Measurements from ENCODE around the gene BIK. TPM values are rescaled to one million over a fixed set of nuclear protein-coding genes. Genes with fewer than 3 reads are reported as not detected.

Gene BIK
- total and polyA plus RNA-seq, 2 donors (not counting 1 experiment from before 2014, with no cell fraction given): not detected

GRCh38 chr22:43128928-43129424, 18.4 kb downstream of the BIK start:
- Histone ChIP-seq H3K27me3 (ENCODE audit: control insufficient read depth, insufficient read depth, low read length) (no peaks in the 10 kb centered on the region), H3K4me2 (ENCODE audit: extremely low read depth, insufficient read depth, low read length) (no peak overlapping the region), H3K27ac (ENCODE audit: insufficient read depth, low read length) (no peak overlapping the region), H3K4me3 (replicated peaks in 1 of 4; ENCODE audit: control extremely low read depth in 1 of 4, insufficient read depth in 1 of 4, low read depth in 3 of 4, low read length in 4 of 4) (no peak overlapping the region), H3K79me2 (ENCODE audit: control insufficient read depth, insufficient read depth, low read length) (no peaks in the 10 kb centered on the region), H4K20me1 (ENCODE audit: control insufficient read depth, extremely low read depth, insufficient read depth, low read length) (no peaks in the 10 kb centered on the region), H3K4me1 (ENCODE audit: control insufficient read depth, extremely low read depth, insufficient read depth, low read length) (peaks cover 9% of the 10 kb centered on the region), H3K9ac (ENCODE audit: insufficient read depth, low read length) (no peak overlapping the region), H3K36me3 (ENCODE audit: control insufficient read depth, insufficient read depth, low read length) (no peaks in the 10 kb centered on the region), H3K9me3 (ENCODE audit: control insufficient read depth, insufficient read depth, low read depth, low read length) (no peaks in the 10 kb centered on the region), H2AFZ (ENCODE audit: low read length) (no peak overlapping the region)
- DNase-seq (ENCODE audit: low read depth in 2 of 2): no peak
- TF ChIP-seq CTCF (conservative IDR thresholded peaks at IDR 0.05 in 1 of 2, IDR thresholded peaks at IDR 0.05 in 1 of 2; ENCODE audit: low read depth in 1 of 2, low read length in 2 of 2) (no peak), EZH2 (IDR thresholded peaks at IDR 0.05; ENCODE audit: low read length, missing control alignments) (no peak)

- DNase-seq (ENCODE audit: low read depth in 2 of 2): no peak
Observed at GRCh38 chr22:43129426-43130425, 19.2 kb downstream of the BIK start.

More at GRCh38 chr22:43129426-43130425, 19.2 kb downstream of the BIK start:
- Histone ChIP-seq H3K4me2 (ENCODE audit: extremely low read depth, insufficient read depth, low read length) (no peak overlapping the region), H2AFZ (ENCODE audit: low read length) (no peak overlapping the region), H3K9ac (ENCODE audit: insufficient read depth, low read length) (no peak overlapping the region), H3K27ac (ENCODE audit: insufficient read depth, low read length) (no peak overlapping the region), H3K9me3 (ENCODE audit: control insufficient read depth, insufficient read depth, low read depth, low read length) (no peaks in the 10 kb centered on the region), H3K79me2 (ENCODE audit: control insufficient read depth, insufficient read depth, low read length) (no peaks in the 10 kb centered on the region), H4K20me1 (ENCODE audit: control insufficient read depth, extremely low read depth, insufficient read depth, low read length) (no peaks in the 10 kb centered on the region), H3K27me3 (ENCODE audit: control insufficient read depth, insufficient read depth, low read length) (no peaks in the 10 kb centered on the region), H3K36me3 (ENCODE audit: control insufficient read depth, insufficient read depth, low read length) (peaks cover under 1% of the 10 kb centered on the region), H3K4me3 (replicated peaks in 1 of 4; ENCODE audit: control extremely low read depth in 1 of 4, insufficient read depth in 1 of 4, low read depth in 3 of 4, low read length in 4 of 4) (no peak overlapping the region), H3K4me1 (ENCODE audit: control insufficient read depth, extremely low read depth, insufficient read depth, low read length) (peaks cover 9% of the 10 kb centered on the region)
- TF ChIP-seq EZH2 (IDR thresholded peaks at IDR 0.05; ENCODE audit: low read length, missing control alignments) (no peak), CTCF (conservative IDR thresholded peaks at IDR 0.05 in 1 of 2, IDR thresholded peaks at IDR 0.05 in 1 of 2; ENCODE audit: low read depth in 1 of 2, low read length in 2 of 2) (no peak)

Data from fibroblast of lung (primary cell).